ENCODE data around the gene TPK1.

- TF ChIP-seq CTCF (tag by site-specific recombination; IDR thresholded peaks at IDR 0.05) (no peak), ZBTB49 (tag by site-specific recombination; IDR thresholded peaks at IDR 0.05; ENCODE audit: low read depth) (no peak)
These were observed 38.9 kb downstream of the TPK1 start for GRCh38 chr7:144796919-144797318.

All from HEK293 (cell line).